Common myeloid progenitor, CD34-positive (primary cell): ENCODE results near the gene CYP2R1. TPM values are rescaled to one million over a fixed set of nuclear protein-coding genes. Genes with fewer than 3 reads are reported as not detected.

Experiments
- CTCF ChIA-PET: fragments of 350-600 bp; sonication (Branson Sonifier 250); formaldehyde crosslinking; loops from one replicate; lab custom pipeline; 2021; ENCODE audit warnings: antibody characterized with exemption; lab: Charles Lee
- POLR2A ChIA-PET: fragments of 350-600 bp; sonication (Branson Sonifier 250); formaldehyde crosslinking; loops from one replicate; lab custom pipeline; 2021; ENCODE audit warnings: antibody characterized with exemption; lab: Charles Lee
- DNase-seq, 3 donors: peaks; one replicate each; pipeline versions ENCODE4 v3.0.0 to v3.0.0-alpha.2; 2013
- H3K27ac ChIP-seq, 2 experiments: 1 replicate in 1 of 2; 2 replicates in 1 of 2; pipeline ENCODE4 v1.7.0; 2013; ENCODE audit warnings: inconsistent platforms in 2 of 2, low read length in 2 of 2, mild to moderate bottlenecking in 2 of 2, low read depth in 1 of 2, moderate library complexity in 1 of 2; ENCODE audit not compliant: severe bottlenecking in 2 of 2, insufficient read depth in 1 of 2, poor library complexity in 1 of 2
- H3K27me3 ChIP-seq, 5 experiments: replicated peaks in 2 of 5; 1 replicate in 3 of 5; 2 replicates in 2 of 5; pipeline versions ENCODE4 v1.6.1 to v1.7.0; 2013; ENCODE audit warnings: low read length in 4 of 5, mild to moderate bottlenecking in 2 of 5, moderate library complexity in 2 of 5, inconsistent platforms in 1 of 5; ENCODE audit not compliant: insufficient read depth in 5 of 5, control insufficient read depth in 4 of 5
- H3K36me3 ChIP-seq, 4 experiments: 1 replicate in 2 of 4; 2 replicates in 2 of 4; pipeline versions ENCODE4 v1.6.1 to v1.7.0; 2013; ENCODE audit warnings: low read length in 3 of 4, control low read depth in 1 of 4, mild to moderate bottlenecking in 1 of 4; ENCODE audit not compliant: control insufficient read depth in 4 of 4, insufficient read depth in 4 of 4
- H3K4me1 ChIP-seq, 4 experiments: 1 replicate in 3 of 4; 2 replicates in 1 of 4; pipeline versions ENCODE4 v1.6.1 to v1.7.1; 2013; ENCODE audit warnings: low read length in 3 of 4, mild to moderate bottlenecking in 3 of 4, control low read depth in 1 of 4, inconsistent platforms in 1 of 4, moderate library complexity in 1 of 4; ENCODE audit not compliant: control insufficient read depth in 4 of 4, insufficient read depth in 4 of 4; ENCODE audit errors: control extremely low read depth in 1 of 4
- H3K4me3 ChIP-seq, 7 experiments: 1 replicate in 4 of 7; 2 replicates in 3 of 7; pipeline versions ENCODE4 v1.5.1 to v1.7.0; 2013; ENCODE audit warnings: mild to moderate bottlenecking in 7 of 7, low read length in 6 of 7, moderate library complexity in 6 of 7, inconsistent platforms in 2 of 7, low read depth in 2 of 7, control low read depth in 1 of 7; ENCODE audit not compliant: insufficient read depth in 4 of 7, control insufficient read depth in 1 of 7; ENCODE audit errors: extremely low read depth in 1 of 7
- H3K9me3 ChIP-seq, 5 experiments: 1 replicate in 4 of 5; 2 replicates in 1 of 5; pipeline versions ENCODE4 v1.6.1 to v1.7.1; 2013; ENCODE audit warnings: low read length in 4 of 5, mild to moderate bottlenecking in 2 of 5, inconsistent platforms in 1 of 5, low read depth in 1 of 5, moderate library complexity in 1 of 5; ENCODE audit not compliant: control insufficient read depth in 4 of 5, insufficient read depth in 2 of 5; ENCODE audit errors: control extremely low read depth in 1 of 5
- WGBS: methylation state at CpG from one replicate; pipeline ENCODE4 v1.1.5; 2013; ENCODE audit not compliant: insufficient coverage; 5-methylcytosine and 5-hydroxymethylcytosine counted together
- polyA plus RNA-seq: library from polyadenylated mRNA; unstranded; fragments of 120-200 nt; gene quantifications from one replicate; pipeline ENCODE4 v1.2.1, GENCODE V29; 2013

The CYP2R1 gene, protein sequence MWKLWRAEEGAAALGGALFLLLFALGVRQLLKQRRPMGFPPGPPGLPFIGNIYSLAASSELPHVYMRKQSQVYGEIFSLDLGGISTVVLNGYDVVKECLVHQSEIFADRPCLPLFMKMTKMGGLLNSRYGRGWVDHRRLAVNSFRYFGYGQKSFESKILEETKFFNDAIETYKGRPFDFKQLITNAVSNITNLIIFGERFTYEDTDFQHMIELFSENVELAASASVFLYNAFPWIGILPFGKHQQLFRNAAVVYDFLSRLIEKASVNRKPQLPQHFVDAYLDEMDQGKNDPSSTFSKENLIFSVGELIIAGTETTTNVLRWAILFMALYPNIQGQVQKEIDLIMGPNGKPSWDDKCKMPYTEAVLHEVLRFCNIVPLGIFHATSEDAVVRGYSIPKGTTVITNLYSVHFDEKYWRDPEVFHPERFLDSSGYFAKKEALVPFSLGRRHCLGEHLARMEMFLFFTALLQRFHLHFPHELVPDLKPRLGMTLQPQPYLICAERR
- polyA plus RNA-seq: 14.3 TPM

- H3K36me3 ChIP-seq: no peaks in the 10 kb centered on the region
- H3K4me3 ChIP-seq: peak within 1 kb of the TSS; percentile 57 to 87 (median 76)
- H3K4me1 ChIP-seq: peaks cover 0 to 28% (median 19%) of the 10 kb centered on the region in 4 experiments
- no peaks in the 10 kb centered on the region for H3K9me3 ChIP-seq
- 0% methylated on average over 23 of the region's 36 CpGs for WGBS
- ChIA-PET CTCF (interaction anchor here (1.0 to 6.0 kb wide), 6 partner anchors 9 to 214 kb away, joined by 3 to 74 read pairs (median 6); no protein-coding TSS in a partner anchor), POLR2A (interaction anchor here (0.9 to 1.3 kb wide), 2 partner anchors 15 to 124 kb away, joined by 3 to 7 read pairs; no protein-coding TSS in a partner anchor)
- peak within 1 kb of the TSS in 1 of 2 experiments; percentile 70 for H3K27ac ChIP-seq
- H3K27me3 ChIP-seq: peaks cover 0 to 3% (median 0%) of the 10 kb centered on the region in 5 experiments
- DNase-seq: peak; percentile 93 to 95 (median 94)
Observed at GRCh38 chr11:14892036-14892556, at the start of gene CYP2R1. Gene CYP2R1 (minus strand): TSS chr11:14892231. CDS start chr11:14892205, 26 bp downstream.

GRCh38 chr11:14938936-14939335 lies 46.9 kb upstream of the CYP2R1 start:
- Histone ChIP-seq H3K27me3 (no peaks in the 10 kb centered on the region), H3K27ac (no peak overlapping the region), H3K36me3 (no peaks in the 10 kb centered on the region), H3K4me3 (no peak overlapping the region), H3K4me1 (no peaks in the 10 kb centered on the region), H3K9me3 (peaks cover 0 to 5% (median 0%) of the 10 kb centered on the region in 5 experiments)
- no peak for DNase-seq
- no CpG with 5 or more reads among the region's 1 CpG for WGBS
- ChIA-PET CTCF (no interaction called here), POLR2A (no interaction called here)

DNA sequence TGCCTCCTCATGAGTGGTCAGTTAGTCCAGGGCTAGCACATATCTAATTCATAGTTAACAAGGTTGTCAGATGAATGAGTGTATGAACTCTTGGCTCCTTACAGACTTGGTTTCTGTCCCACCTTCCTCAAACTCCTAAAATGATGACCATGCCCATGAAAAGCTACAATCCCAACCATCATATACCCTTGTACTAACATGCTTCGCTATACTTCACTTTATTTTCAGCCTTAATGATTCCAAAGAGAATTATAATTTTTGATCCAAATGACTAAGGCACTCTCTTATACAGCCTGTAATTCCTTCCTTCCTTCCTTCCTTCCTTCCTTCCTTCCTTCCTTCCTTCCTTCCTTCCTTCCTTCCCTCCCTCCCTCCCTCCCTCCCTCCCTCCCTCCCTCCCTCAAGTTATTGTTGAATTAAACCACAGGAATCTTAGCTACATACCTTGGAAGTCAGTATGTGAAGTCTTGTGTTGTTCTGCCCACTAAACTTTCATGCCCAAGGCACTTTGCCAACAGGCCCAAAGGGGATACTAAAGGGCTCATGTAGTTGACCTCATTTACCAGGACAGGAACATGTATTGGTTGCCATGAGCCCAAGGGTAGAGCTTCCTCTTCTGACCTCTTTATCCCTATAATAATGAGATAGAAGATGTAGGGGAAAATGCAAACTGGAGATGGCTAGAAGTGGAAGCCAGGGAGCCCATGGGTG lies 42.8 kb upstream of the CYP2R1 start:
- H3K27me3 ChIP-seq: peaks cover 0 to 7% (median 0%) of the 10 kb centered on the region in 5 experiments
- H3K9me3 ChIP-seq: peaks cover 0 to 7% (median 0%) of the 10 kb centered on the region in 5 experiments
- no peaks in the 10 kb centered on the region for H3K4me1 ChIP-seq
- no peak overlapping the region for H3K27ac ChIP-seq
- no peak overlapping the region for H3K4me3 ChIP-seq
- CTCF ChIA-PET: interaction anchor here (1.1 kb wide), 1 partner anchor 26 kb away, joined by 3 read pairs; no protein-coding TSS in a partner anchor
- H3K36me3 ChIP-seq: no peaks in the 10 kb centered on the region
- no peak for DNase-seq
- POLR2A ChIA-PET: no interaction called here
- WGBS: no CpG with 5 or more reads among the region's 1 CpG

- CTCF ChIA-PET: no interaction called here
- H3K27ac ChIP-seq: no peak overlapping the region
- no peaks in the 10 kb centered on the region for H3K36me3 ChIP-seq
- POLR2A ChIA-PET: no interaction called here
- no peak overlapping the region for H3K4me3 ChIP-seq
- H3K27me3 ChIP-seq: peaks cover 0 to 7% (median 0%) of the 10 kb centered on the region in 5 experiments
- no peak for DNase-seq
- H3K4me1 ChIP-seq: no peaks in the 10 kb centered on the region
- H3K9me3 ChIP-seq: peaks cover 0 to 8% (median 0%) of the 10 kb centered on the region in 5 experiments
Observed at GRCh38 chr11:14932447-14932846, 40.4 kb upstream of the CYP2R1 start.

- Histone ChIP-seq H3K4me3 (no peak overlapping the region), H3K27me3 (peaks cover 0 to 9% (median 0%) of the 10 kb centered on the region in 5 experiments), H3K27ac (no peak overlapping the region), H3K36me3 (no peaks in the 10 kb centered on the region), H3K4me1 (no peaks in the 10 kb centered on the region), H3K9me3 (peaks cover 0 to 8% (median 2%) of the 10 kb centered on the region in 5 experiments)
- no peak for DNase-seq
- WGBS: 69% methylated on average over 1 of the region's 2 CpGs
- POLR2A ChIA-PET: no interaction called here
- CTCF ChIA-PET: interaction anchor here (1.3 kb wide), 1 partner anchor 22 kb away, joined by 4 read pairs; no protein-coding TSS in a partner anchor
Observed at GRCh38 chr11:14930369-14930768, 38.3 kb upstream of the CYP2R1 start.

DNA sequence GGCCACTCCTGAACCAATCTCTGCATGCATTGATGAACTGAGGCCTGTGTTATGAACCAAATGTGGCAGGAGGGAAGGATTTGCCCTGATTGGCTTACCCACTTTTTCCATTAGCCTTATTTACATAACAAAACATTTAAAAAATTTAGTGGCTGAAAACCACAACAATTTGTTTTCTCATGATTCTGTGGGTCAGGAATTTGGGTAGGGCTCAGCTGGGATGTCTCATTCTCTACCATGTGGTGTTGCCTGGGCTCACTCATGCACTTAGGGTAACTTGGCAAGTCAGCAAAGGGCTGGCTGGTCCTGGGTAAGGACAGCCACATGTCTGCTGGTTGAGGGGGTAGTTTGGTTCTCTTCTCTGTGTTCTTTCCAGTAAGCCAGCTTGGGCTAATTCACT lies 35.1 kb upstream of the CYP2R1 start:
- H3K4me3 ChIP-seq: no peak overlapping the region
- no peak overlapping the region for H3K27ac ChIP-seq
- no peaks in the 10 kb centered on the region for H3K36me3 ChIP-seq
- no peak for DNase-seq
- H3K4me1 ChIP-seq: no peaks in the 10 kb centered on the region
- CTCF ChIA-PET: no interaction called here
- POLR2A ChIA-PET: no interaction called here
- peaks cover 0 to 8% (median 2%) of the 10 kb centered on the region in 5 experiments for H3K9me3 ChIP-seq
- peaks cover 0 to 18% (median 0%) of the 10 kb centered on the region in 5 experiments for H3K27me3 ChIP-seq
